ENCODE results near the gene POU2AF1. TPM values are rescaled to one million over a fixed set of nuclear protein-coding genes. Genes with fewer than 3 reads are reported as not detected.

POU2AF1 gene
- total RNA-seq (2022; extraction: Qiagen RNA extraction), result not detected in 5 replicates

GRCh38 chr11:111378861-111379601, at the start of gene POU2AF1:
Gene POU2AF1 (minus strand): TSS chr11:111379275. CDS start chr11:111379177, 98 bp downstream.

Other genes with a start within 250 kb of the POU2AF1 start
- not detected in 5 replicates for gene POU2AF2, start 133.6 kb downstream of the POU2AF1 start, total RNA-seq (2022; extraction: Qiagen RNA extraction)
- gene POU2AF3, start 80.7 kb downstream of the POU2AF1 start, total RNA-seq (2022; extraction: Qiagen RNA extraction), result 0.73 to 1.3 TPM (median 0.79 TPM) in 5 replicates
- 0.08 to 0.18 TPM (median 0.12 TPM) in 3 of 5 replicates, not detected in the others for gene BTG4, start 133.1 kb upstream of the POU2AF1 start, total RNA-seq (2022; extraction: Qiagen RNA extraction)
- gene HOATZ, start 135.5 kb upstream of the POU2AF1 start, total RNA-seq (2022; extraction: Qiagen RNA extraction), result not detected in 5 replicates
- 4.3 to 6.5 TPM (median 4.9 TPM) in 5 replicates for gene LAYN, start 161.4 kb upstream of the POU2AF1 start, total RNA-seq (2022; extraction: Qiagen RNA extraction)
- 4.6 to 6.1 TPM (median 5.5 TPM) in 5 replicates for gene SIK2, start 223.2 kb upstream of the POU2AF1 start, total RNA-seq (2022; extraction: Qiagen RNA extraction)